HCT116 (cell line): ENCODE data around the gene ROCK1. TPM values are rescaled to one million over a fixed set of nuclear protein-coding genes. Genes with fewer than 3 reads are reported as not detected.

Experiments
- ATAC-seq: fragments of 200-7000 bp; cut with Tn5 transposase; 2 replicates; pipeline ENCODE4 v1.9.1; 2020; ENCODE audit warnings: mild to moderate bottlenecking, moderate library complexity
- BruUV-seq: library from RNA; stranded (reverse); fragments of 400-500 nt; replicated peaks from 2 replicates; lab custom pipeline; 2021; lab: Mats Ljungman, UMichigan
- CTCF ChIA-PET: fragments of 300-600 bp; sonication (Branson Sonifier 250); formaldehyde crosslinking; loops from one replicate; lab custom pipeline; 2021; ENCODE audit warnings: antibody characterized with exemption; lab: Charles Lee
- POLR2A ChIA-PET: fragments of 300-600, 350-600 bp; sonication (Branson Sonifier 250); formaldehyde crosslinking; loops from one replicate; lab custom pipeline; 2021; ENCODE audit warnings: antibody characterized with exemption; lab: Charles Lee
- RAD21 ChIA-PET, 2 experiments: fragments of 300-600 bp; sonication (Branson Sonifier 250); formaldehyde crosslinking; loops; one replicate each; lab custom pipeline; 2023; ENCODE audit warnings: low total read pairs in 2 of 2; ENCODE audit not compliant: uncharacterized antibody in 2 of 2, unreplicated experiment in 2 of 2, low non-redundant PET in 1 of 2; lab: Charles Lee
- DNase-seq: peaks from one replicate; pipeline ENCODE4 v3.0.0-alpha.2; 2010; ENCODE audit warnings: low read depth, low spot score
- H2AFZ ChIP-seq: fragments of 200-600 bp; shearing (Covaris generic), sonication (generic); 2 replicates; pipeline ENCODE4 v1.6.1; 2017; ENCODE audit warnings: low read depth, mixed run types, mixed read lengths, antibody characterized with exemption, low read length; ENCODE audit not compliant: poor library complexity, severe bottlenecking
- H3K27ac ChIP-seq: 2 replicates; pipeline ENCODE4 v1.5.1; 2012; ENCODE audit warnings: low read depth, low read length
- H3K27me3 ChIP-seq: fragments of 200-600 bp; sonication (generic); 2 replicates; pipeline ENCODE4 v1.6.1; 2016; ENCODE audit warnings: mixed run types, low read length, mixed read lengths; ENCODE audit not compliant: insufficient read depth
- H3K36me3 ChIP-seq, 2 experiments: fragments of 200-500 bp in 1 of 2; fragments of 200-600 bp in 1 of 2; sonication (Bioruptor generic) in 1 of 2; sonication (generic) in 1 of 2; 2 replicates each; pipeline versions ENCODE4 v1.5.1 to v1.6.1; 2014 to 2016; ENCODE audit warnings: low read length in 2 of 2, inconsistent platforms in 1 of 2, mixed read lengths in 1 of 2, mixed run types in 1 of 2; ENCODE audit not compliant: insufficient read depth in 2 of 2, control insufficient read depth in 1 of 2
- H3K4me1 ChIP-seq, 2 experiments: fragments of 200-600 bp in 1 of 2; sonication (generic) in 1 of 2; 2 replicates each; pipeline versions ENCODE4 v1.5.1 to v1.6.1; 2012 to 2017; ENCODE audit warnings: low read length in 2 of 2, inconsistent platforms in 1 of 2, mild to moderate bottlenecking in 1 of 2, mixed read lengths in 1 of 2, mixed run types in 1 of 2, moderate library complexity in 1 of 2; ENCODE audit not compliant: insufficient read depth in 2 of 2, control insufficient read depth in 1 of 2
- H3K4me2 ChIP-seq: fragments of 200-600 bp; sonication (generic); 2 replicates; pipeline ENCODE4 v1.6.1; 2017; ENCODE audit warnings: mixed run types, low read length, mixed read lengths
- H3K4me3 ChIP-seq, 2 experiments: fragments of 200-600 bp in 1 of 2; sonication (generic) in 1 of 2; replicated peaks in 1 of 2; 2 replicates each; pipeline ENCODE4 v1.5.1; 2011 to 2016; ENCODE audit warnings: low read length in 2 of 2, control low read depth in 1 of 2, low read depth in 1 of 2, mild to moderate bottlenecking in 1 of 2, mixed read lengths in 1 of 2, mixed run types in 1 of 2
- H3K79me2 ChIP-seq: fragments of 200-600 bp; sonication (generic); 2 replicates; pipeline ENCODE4 v1.6.1; 2017; ENCODE audit warnings: mild to moderate bottlenecking, mixed run types, low read length, moderate library complexity, mixed read lengths; ENCODE audit not compliant: insufficient read depth
- H3K9ac ChIP-seq: fragments of 200-600 bp; sonication (generic); 2 replicates; pipeline ENCODE4 v1.6.1; 2016; ENCODE audit warnings: low read length, mixed read lengths
- H3K9me2 ChIP-seq: fragments of 200-600 bp; sonication (generic), shearing (Covaris generic); 2 replicates; pipeline ENCODE4 v1.6.1; 2017; ENCODE audit warnings: mixed run types, mild to moderate bottlenecking, moderate library complexity; ENCODE audit not compliant: insufficient read depth
- H3K9me3 ChIP-seq, 2 experiments: fragments of 200-500 bp in 1 of 2; fragments of 200-600 bp in 1 of 2; sonication (Bioruptor generic) in 1 of 2; sonication (generic) in 1 of 2; 2 replicates each; pipeline ENCODE4 v1.6.1; 2014 to 2017; ENCODE audit warnings: low read length in 2 of 2, mixed read lengths in 2 of 2, inconsistent platforms in 1 of 2, low read depth in 1 of 2, mild to moderate bottlenecking in 1 of 2, mixed run types in 1 of 2, moderate library complexity in 1 of 2; ENCODE audit not compliant: control insufficient read depth in 1 of 2, insufficient read depth in 1 of 2
- H4K20me1 ChIP-seq: fragments of 200-600 bp; sonication (generic), shearing (Covaris generic); 2 replicates; pipeline ENCODE4 v1.6.1; 2017; ENCODE audit warnings: mixed run types, mild to moderate bottlenecking, moderate library complexity; ENCODE audit not compliant: insufficient read depth
- EGR1 ChIP-seq: IDR thresholded peaks from 2 replicates; pipeline ENCODE4 v1.6.1; 2012; ENCODE audit warnings: low read depth
- EZH2phosphoT487 ChIP-seq: fragments of 200-600 bp; IDR thresholded peaks from 2 replicates; pipeline ENCODE4 v1.6.1; 2018; ENCODE audit warnings: antibody characterized with exemption, borderline replicate concordance
- JUND ChIP-seq: IDR thresholded peaks from 2 replicates; pipeline ENCODE4 v1.6.1; 2012
- POLR2A ChIP-seq: IDR thresholded peaks from 2 replicates; pipeline ENCODE4 v1.7.0; 2011; ENCODE audit warnings: borderline replicate concordance; ENCODE audit not compliant: insufficient read depth, insufficient read length; ENCODE audit errors: extremely low read depth
- POLR2AphosphoS5 ChIP-seq: IDR thresholded peaks from 2 replicates; pipeline ENCODE4 v1.6.1; 2011; ENCODE audit warnings: mild to moderate bottlenecking, low read depth, low read length, moderate library complexity
- RAD21 ChIP-seq: IDR thresholded peaks from 2 replicates; pipeline ENCODE4 v1.6.1; 2012; ENCODE audit warnings: low read depth, mild to moderate bottlenecking
- SIN3A ChIP-seq: IDR thresholded peaks from 2 replicates; pipeline ENCODE4 v1.6.1; 2012; ENCODE audit warnings: low read depth
- SP1 ChIP-seq: IDR thresholded peaks from 2 replicates; pipeline ENCODE4 v1.6.1; 2012; ENCODE audit warnings: low read depth
- YY1 ChIP-seq: IDR thresholded peaks from 2 replicates; pipeline ENCODE4 v1.6.1; 2011; ENCODE audit warnings: low read length, low read depth, moderate library complexity, mild to moderate bottlenecking; ENCODE audit not compliant: insufficient replicate concordance; ENCODE audit errors: extremely low read depth
- ZBTB33 ChIP-seq: IDR thresholded peaks from 2 replicates; pipeline ENCODE4 v1.6.1; 2011; ENCODE audit warnings: mild to moderate bottlenecking, low read length, moderate library complexity; ENCODE audit not compliant: insufficient replicate concordance; ENCODE audit errors: extremely low read depth
- ZFX ChIP-seq: fragments of 450-650 bp; IDR thresholded peaks from 2 replicates; pipeline ENCODE4 v1.6.1; 2017
- ZNF274 ChIP-seq: fragments of 200-500 bp; sonication (Bioruptor generic); IDR thresholded peaks from 2 replicates; pipeline ENCODE4 v1.6.1; 2014; ENCODE audit warnings: mild to moderate bottlenecking, low read depth, low read length, inconsistent platforms
- intact Hi-C: fragments of 100-400 bp; cut with micrococcal nuclease; formaldehyde crosslinking; loops from 2 replicates; pipeline ENCODE4 v1.10.0; 2022
- total RNA-seq: library from RNA; stranded (reverse); gene quantifications from one replicate; pipeline ENCODE4 v1.2.1, GENCODE V29; 2021; ENCODE audit not compliant: unreplicated experiment
- TF ChIP-seq, protein P1 (sequence below), 3 experiments: fragments of 200-600 bp in 1 of 3; sonication (generic) in 1 of 3; IDR thresholded peaks in 2 of 3; conservative IDR thresholded peaks in 1 of 3; 2 replicates each; pipeline ENCODE4 v1.5.1; 2012 to 2017; ENCODE audit warnings: low read depth in 2 of 3, low read length in 2 of 3, antibody characterized with exemption in 1 of 3, borderline replicate concordance in 1 of 3, control low read depth in 1 of 3, mild to moderate bottlenecking in 1 of 3, mixed read lengths in 1 of 3, mixed run types in 1 of 3, moderate library complexity in 1 of 3; ENCODE audit not compliant: insufficient read depth in 1 of 3
- TF ChIP-seq, protein P2 (sequence below): IDR thresholded peaks from 2 replicates; pipeline ENCODE4 v1.6.1; 2012

Gene ROCK1
- total RNA-seq, 1 experiment from 2014 or later = 38.1 TPM

GRCh38 chr18:21146016-21146415, 34.4 kb upstream of the ROCK1 start:
- DNase-seq = no peak
- Histone ChIP-seq H3K4me3 (no peak overlapping the region), H3K9me3 (no peaks in the 10 kb centered on the region; a peak in 1 of 4 replicates), H3K9me2 (no peaks in the 10 kb centered on the region), H3K27me3 (no peaks in the 10 kb centered on the region), H3K9ac (no peak overlapping the region), H2AFZ (no peak overlapping the region), H3K4me2 (no peak overlapping the region), H3K79me2 (no peaks in the 10 kb centered on the region)
- intact Hi-C loops = no loop called here
- ChIA-PET POLR2A (no interaction called here), CTCF (no interaction called here)
- no peak for ATAC-seq
- BruUV-seq = no TSS peak
- no peak for TF ChIP-seq RAD21
- TF ChIP-seq, protein P1, sequence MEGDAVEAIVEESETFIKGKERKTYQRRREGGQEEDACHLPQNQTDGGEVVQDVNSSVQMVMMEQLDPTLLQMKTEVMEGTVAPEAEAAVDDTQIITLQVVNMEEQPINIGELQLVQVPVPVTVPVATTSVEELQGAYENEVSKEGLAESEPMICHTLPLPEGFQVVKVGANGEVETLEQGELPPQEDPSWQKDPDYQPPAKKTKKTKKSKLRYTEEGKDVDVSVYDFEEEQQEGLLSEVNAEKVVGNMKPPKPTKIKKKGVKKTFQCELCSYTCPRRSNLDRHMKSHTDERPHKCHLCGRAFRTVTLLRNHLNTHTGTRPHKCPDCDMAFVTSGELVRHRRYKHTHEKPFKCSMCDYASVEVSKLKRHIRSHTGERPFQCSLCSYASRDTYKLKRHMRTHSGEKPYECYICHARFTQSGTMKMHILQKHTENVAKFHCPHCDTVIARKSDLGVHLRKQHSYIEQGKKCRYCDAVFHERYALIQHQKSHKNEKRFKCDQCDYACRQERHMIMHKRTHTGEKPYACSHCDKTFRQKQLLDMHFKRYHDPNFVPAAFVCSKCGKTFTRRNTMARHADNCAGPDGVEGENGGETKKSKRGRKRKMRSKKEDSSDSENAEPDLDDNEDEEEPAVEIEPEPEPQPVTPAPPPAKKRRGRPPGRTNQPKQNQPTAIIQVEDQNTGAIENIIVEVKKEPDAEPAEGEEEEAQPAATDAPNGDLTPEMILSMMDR (IDR thresholded peaks at IDR 0.05 in 2 of 3, conservative IDR thresholded peaks at IDR 0.05 in 1 of 3; ENCODE audit: borderline replicate concordance in 1 of 3, insufficient read depth in 1 of 3, low read depth in 2 of 3, low read length in 2 of 3) = no peak
- no peak for TF ChIP-seq SIN3A
- no peak for TF ChIP-seq EZH2phosphoT487
- TF ChIP-seq, all 23 proteins: peak for 0
- no peaks in the 10 kb centered on the region for H4K20me1 ChIP-seq
- no peaks in the 10 kb centered on the region for H3K4me1 ChIP-seq
- no peaks in the 10 kb centered on the region for H3K36me3 ChIP-seq
- H3K27ac ChIP-seq = no peak overlapping the region
- RAD21 ChIA-PET = no interaction called here

GRCh38 chr18:21145371-21145770, 33.8 kb upstream of the ROCK1 start:
- ChIA-PET POLR2A (no interaction called here), CTCF (no interaction called here), RAD21 (no interaction called here)
- Histone ChIP-seq H3K9me3 (no peaks in the 10 kb centered on the region), H3K4me1 (no peaks in the 10 kb centered on the region), H3K9ac (no peak overlapping the region), H3K9me2 (no peaks in the 10 kb centered on the region), H4K20me1 (no peaks in the 10 kb centered on the region), H3K4me2 (no peak overlapping the region), H3K4me3 (no peak overlapping the region), H3K79me2 (no peaks in the 10 kb centered on the region), H3K36me3 (no peaks in the 10 kb centered on the region), H3K27me3 (no peaks in the 10 kb centered on the region), H3K27ac (no peak overlapping the region), H2AFZ (no peak overlapping the region)
- ATAC-seq (no peak), DNase-seq (no peak)
- intact Hi-C loops = no loop called here
- BruUV-seq = no TSS peak
- TF ChIP-seq EGR1 (no peak), POLR2AphosphoS5 (no peak), YY1 (no peak), SP1 (no peak), EZH2phosphoT487 (no peak), JUND (no peak), ZFX (no peak), POLR2A (no peak), ZBTB33 (no peak), ZNF274 (no peak)
- TF ChIP-seq, protein P2, sequence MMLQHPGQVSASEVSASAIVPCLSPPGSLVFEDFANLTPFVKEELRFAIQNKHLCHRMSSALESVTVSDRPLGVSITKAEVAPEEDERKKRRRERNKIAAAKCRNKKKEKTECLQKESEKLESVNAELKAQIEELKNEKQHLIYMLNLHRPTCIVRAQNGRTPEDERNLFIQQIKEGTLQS = no peak
- TF ChIP-seq, protein P1 (IDR thresholded peaks at IDR 0.05 in 2 of 3, conservative IDR thresholded peaks at IDR 0.05 in 1 of 3; ENCODE audit: borderline replicate concordance in 1 of 3, insufficient read depth in 1 of 3, low read depth in 2 of 3, low read length in 2 of 3) = no peak
